HCT116 (cell line): ENCODE measurements around the gene ARNT2. TPM values are rescaled to one million over a fixed set of nuclear protein-coding genes. Genes with fewer than 3 reads are reported as not detected.

Experiments
- ATAC-seq: fragments of 200-7000 bp; cut with Tn5 transposase; 2 replicates; pipeline ENCODE4 v1.9.1; 2020; ENCODE audit warnings: mild to moderate bottlenecking, moderate library complexity
- BruUV-seq: library from RNA; stranded (reverse); fragments of 400-500 nt; replicated peaks from 2 replicates; lab custom pipeline; 2021; lab: Mats Ljungman, UMichigan
- CTCF ChIA-PET: fragments of 300-600 bp; sonication (Branson Sonifier 250); formaldehyde crosslinking; loops from one replicate; lab custom pipeline; 2021; ENCODE audit warnings: antibody characterized with exemption; lab: Charles Lee
- POLR2A ChIA-PET: fragments of 300-600, 350-600 bp; sonication (Branson Sonifier 250); formaldehyde crosslinking; loops from one replicate; lab custom pipeline; 2021; ENCODE audit warnings: antibody characterized with exemption; lab: Charles Lee
- RAD21 ChIA-PET, 2 experiments: fragments of 300-600 bp; sonication (Branson Sonifier 250); formaldehyde crosslinking; loops; one replicate each; lab custom pipeline; 2023; ENCODE audit warnings: low total read pairs in 2 of 2; ENCODE audit not compliant: uncharacterized antibody in 2 of 2, unreplicated experiment in 2 of 2, low non-redundant PET in 1 of 2; lab: Charles Lee
- DNase-seq: peaks from one replicate; pipeline ENCODE4 v3.0.0-alpha.2; 2010; ENCODE audit warnings: low read depth, low spot score
- H2AFZ ChIP-seq: fragments of 200-600 bp; shearing (Covaris generic), sonication (generic); 2 replicates; pipeline ENCODE4 v1.6.1; 2017; ENCODE audit warnings: low read depth, mixed run types, mixed read lengths, antibody characterized with exemption, low read length; ENCODE audit not compliant: poor library complexity, severe bottlenecking
- H3K27ac ChIP-seq: 2 replicates; pipeline ENCODE4 v1.5.1; 2012; ENCODE audit warnings: low read depth, low read length
- H3K27me3 ChIP-seq: fragments of 200-600 bp; sonication (generic); 2 replicates; pipeline ENCODE4 v1.6.1; 2016; ENCODE audit warnings: mixed run types, low read length, mixed read lengths; ENCODE audit not compliant: insufficient read depth
- H3K36me3 ChIP-seq, 2 experiments: fragments of 200-500 bp in 1 of 2; fragments of 200-600 bp in 1 of 2; sonication (Bioruptor generic) in 1 of 2; sonication (generic) in 1 of 2; 2 replicates each; pipeline versions ENCODE4 v1.5.1 to v1.6.1; 2014 to 2016; ENCODE audit warnings: low read length in 2 of 2, inconsistent platforms in 1 of 2, mixed read lengths in 1 of 2, mixed run types in 1 of 2; ENCODE audit not compliant: insufficient read depth in 2 of 2, control insufficient read depth in 1 of 2
- H3K4me1 ChIP-seq, 2 experiments: fragments of 200-600 bp in 1 of 2; sonication (generic) in 1 of 2; 2 replicates each; pipeline versions ENCODE4 v1.5.1 to v1.6.1; 2012 to 2017; ENCODE audit warnings: low read length in 2 of 2, inconsistent platforms in 1 of 2, mild to moderate bottlenecking in 1 of 2, mixed read lengths in 1 of 2, mixed run types in 1 of 2, moderate library complexity in 1 of 2; ENCODE audit not compliant: insufficient read depth in 2 of 2, control insufficient read depth in 1 of 2
- H3K4me2 ChIP-seq: fragments of 200-600 bp; sonication (generic); 2 replicates; pipeline ENCODE4 v1.6.1; 2017; ENCODE audit warnings: mixed run types, low read length, mixed read lengths
- H3K4me3 ChIP-seq, 2 experiments: fragments of 200-600 bp in 1 of 2; sonication (generic) in 1 of 2; replicated peaks in 1 of 2; 2 replicates each; pipeline ENCODE4 v1.5.1; 2011 to 2016; ENCODE audit warnings: low read length in 2 of 2, control low read depth in 1 of 2, low read depth in 1 of 2, mild to moderate bottlenecking in 1 of 2, mixed read lengths in 1 of 2, mixed run types in 1 of 2
- H3K79me2 ChIP-seq: fragments of 200-600 bp; sonication (generic); 2 replicates; pipeline ENCODE4 v1.6.1; 2017; ENCODE audit warnings: mild to moderate bottlenecking, mixed run types, low read length, moderate library complexity, mixed read lengths; ENCODE audit not compliant: insufficient read depth
- H3K9ac ChIP-seq: fragments of 200-600 bp; sonication (generic); 2 replicates; pipeline ENCODE4 v1.6.1; 2016; ENCODE audit warnings: low read length, mixed read lengths
- H3K9me2 ChIP-seq: fragments of 200-600 bp; sonication (generic), shearing (Covaris generic); 2 replicates; pipeline ENCODE4 v1.6.1; 2017; ENCODE audit warnings: mixed run types, mild to moderate bottlenecking, moderate library complexity; ENCODE audit not compliant: insufficient read depth
- H3K9me3 ChIP-seq, 2 experiments: fragments of 200-500 bp in 1 of 2; fragments of 200-600 bp in 1 of 2; sonication (Bioruptor generic) in 1 of 2; sonication (generic) in 1 of 2; 2 replicates each; pipeline ENCODE4 v1.6.1; 2014 to 2017; ENCODE audit warnings: low read length in 2 of 2, mixed read lengths in 2 of 2, inconsistent platforms in 1 of 2, low read depth in 1 of 2, mild to moderate bottlenecking in 1 of 2, mixed run types in 1 of 2, moderate library complexity in 1 of 2; ENCODE audit not compliant: control insufficient read depth in 1 of 2, insufficient read depth in 1 of 2
- H4K20me1 ChIP-seq: fragments of 200-600 bp; sonication (generic), shearing (Covaris generic); 2 replicates; pipeline ENCODE4 v1.6.1; 2017; ENCODE audit warnings: mixed run types, mild to moderate bottlenecking, moderate library complexity; ENCODE audit not compliant: insufficient read depth
- CBX3 ChIP-seq: IDR thresholded peaks from 2 replicates; pipeline ENCODE4 v1.6.1; 2012; ENCODE audit warnings: low read depth
- CEBPB ChIP-seq: IDR thresholded peaks from 2 replicates; pipeline ENCODE4 v1.6.1; 2012; ENCODE audit warnings: low read depth
- CTCF ChIP-seq, 3 experiments: fragments of 200-600 bp in 1 of 3; sonication (generic) in 1 of 3; IDR thresholded peaks in 2 of 3; conservative IDR thresholded peaks in 1 of 3; 2 replicates each; pipeline ENCODE4 v1.5.1; 2012 to 2017; ENCODE audit warnings: low read depth in 2 of 3, low read length in 2 of 3, antibody characterized with exemption in 1 of 3, borderline replicate concordance in 1 of 3, control low read depth in 1 of 3, mild to moderate bottlenecking in 1 of 3, mixed read lengths in 1 of 3, mixed run types in 1 of 3, moderate library complexity in 1 of 3; ENCODE audit not compliant: insufficient read depth in 1 of 3
- EGR1 ChIP-seq: IDR thresholded peaks from 2 replicates; pipeline ENCODE4 v1.6.1; 2012; ENCODE audit warnings: low read depth
- ELF1 ChIP-seq: IDR thresholded peaks from 2 replicates; pipeline ENCODE4 v1.6.1; 2012; ENCODE audit warnings: low read depth, borderline replicate concordance
- EZH2phosphoT487 ChIP-seq: fragments of 200-600 bp; IDR thresholded peaks from 2 replicates; pipeline ENCODE4 v1.6.1; 2018; ENCODE audit warnings: antibody characterized with exemption, borderline replicate concordance
- JUND ChIP-seq: IDR thresholded peaks from 2 replicates; pipeline ENCODE4 v1.6.1; 2012
- POLR2AphosphoS5 ChIP-seq: IDR thresholded peaks from 2 replicates; pipeline ENCODE4 v1.6.1; 2011; ENCODE audit warnings: mild to moderate bottlenecking, low read depth, low read length, moderate library complexity
- RAD21 ChIP-seq: IDR thresholded peaks from 2 replicates; pipeline ENCODE4 v1.6.1; 2012; ENCODE audit warnings: low read depth, mild to moderate bottlenecking
- SIN3A ChIP-seq: IDR thresholded peaks from 2 replicates; pipeline ENCODE4 v1.6.1; 2012; ENCODE audit warnings: low read depth
- SP1 ChIP-seq: IDR thresholded peaks from 2 replicates; pipeline ENCODE4 v1.6.1; 2012; ENCODE audit warnings: low read depth
- SRF ChIP-seq: IDR thresholded peaks from 2 replicates; pipeline ENCODE4 v1.6.1; 2012; ENCODE audit warnings: low read depth
- ZNF274 ChIP-seq: fragments of 200-500 bp; sonication (Bioruptor generic); IDR thresholded peaks from 2 replicates; pipeline ENCODE4 v1.6.1; 2014; ENCODE audit warnings: mild to moderate bottlenecking, low read depth, low read length, inconsistent platforms
- intact Hi-C: fragments of 100-400 bp; cut with micrococcal nuclease; formaldehyde crosslinking; loops from 2 replicates; pipeline ENCODE4 v1.10.0; 2022
- total RNA-seq: library from RNA; stranded (reverse); gene quantifications from one replicate; pipeline ENCODE4 v1.2.1, GENCODE V29; 2021; ENCODE audit not compliant: unreplicated experiment
- TF ChIP-seq, protein P1 (sequence below): IDR thresholded peaks from 2 replicates; pipeline ENCODE4 v1.6.1; 2012
- TF ChIP-seq, protein P2 (sequence below): IDR thresholded peaks from 2 replicates; pipeline ENCODE4 v1.6.1; 2012; ENCODE audit warnings: low read depth

The ARNT2 gene
- total RNA-seq, 1 experiment from 2014 or later = 3.0 TPM

- H3K9me2 ChIP-seq = no peaks in the 10 kb centered on the region
- ChIA-PET CTCF (no interaction called here), RAD21 (no interaction called here), POLR2A (no interaction called here)
- ATAC-seq (no peak), DNase-seq (no peak)
- H3K27me3 ChIP-seq = no peaks in the 10 kb centered on the region
- intact Hi-C loops = no loop called here
- no peaks in the 10 kb centered on the region for H3K36me3 ChIP-seq
- H3K9ac ChIP-seq = no peak overlapping the region
- H3K4me1 ChIP-seq = peaks cover 3 to 22% of the 10 kb centered on the region in 2 experiments; a peak in 3 of 4 replicates
- H3K9me3 ChIP-seq = no peaks in the 10 kb centered on the region
- no TSS peak for BruUV-seq
- H4K20me1 ChIP-seq = no peaks in the 10 kb centered on the region
- no peak overlapping the region for H2AFZ ChIP-seq
- H3K79me2 ChIP-seq = no peaks in the 10 kb centered on the region
- no peak overlapping the region for H3K4me2 ChIP-seq
- no peak overlapping the region for H3K4me3 ChIP-seq
- no peak overlapping the region for H3K27ac ChIP-seq
- TF ChIP-seq ELF1 (no peak), SRF (no peak), CBX3 (no peak), CEBPB (no peak), SP1 (no peak), EZH2phosphoT487 (no peak), CTCF (IDR thresholded peaks at IDR 0.05 in 2 of 3, conservative IDR thresholded peaks at IDR 0.05 in 1 of 3; ENCODE audit: borderline replicate concordance in 1 of 3, insufficient read depth in 1 of 3, low read depth in 2 of 3, low read length in 2 of 3) (no peak), SIN3A (no peak), ZNF274 (no peak), RAD21 (no peak), POLR2AphosphoS5 (no peak), JUND (no peak), EGR1 (no peak)
- TF ChIP-seq, protein P1, sequence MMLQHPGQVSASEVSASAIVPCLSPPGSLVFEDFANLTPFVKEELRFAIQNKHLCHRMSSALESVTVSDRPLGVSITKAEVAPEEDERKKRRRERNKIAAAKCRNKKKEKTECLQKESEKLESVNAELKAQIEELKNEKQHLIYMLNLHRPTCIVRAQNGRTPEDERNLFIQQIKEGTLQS = no peak
- TF ChIP-seq, protein P2, sequence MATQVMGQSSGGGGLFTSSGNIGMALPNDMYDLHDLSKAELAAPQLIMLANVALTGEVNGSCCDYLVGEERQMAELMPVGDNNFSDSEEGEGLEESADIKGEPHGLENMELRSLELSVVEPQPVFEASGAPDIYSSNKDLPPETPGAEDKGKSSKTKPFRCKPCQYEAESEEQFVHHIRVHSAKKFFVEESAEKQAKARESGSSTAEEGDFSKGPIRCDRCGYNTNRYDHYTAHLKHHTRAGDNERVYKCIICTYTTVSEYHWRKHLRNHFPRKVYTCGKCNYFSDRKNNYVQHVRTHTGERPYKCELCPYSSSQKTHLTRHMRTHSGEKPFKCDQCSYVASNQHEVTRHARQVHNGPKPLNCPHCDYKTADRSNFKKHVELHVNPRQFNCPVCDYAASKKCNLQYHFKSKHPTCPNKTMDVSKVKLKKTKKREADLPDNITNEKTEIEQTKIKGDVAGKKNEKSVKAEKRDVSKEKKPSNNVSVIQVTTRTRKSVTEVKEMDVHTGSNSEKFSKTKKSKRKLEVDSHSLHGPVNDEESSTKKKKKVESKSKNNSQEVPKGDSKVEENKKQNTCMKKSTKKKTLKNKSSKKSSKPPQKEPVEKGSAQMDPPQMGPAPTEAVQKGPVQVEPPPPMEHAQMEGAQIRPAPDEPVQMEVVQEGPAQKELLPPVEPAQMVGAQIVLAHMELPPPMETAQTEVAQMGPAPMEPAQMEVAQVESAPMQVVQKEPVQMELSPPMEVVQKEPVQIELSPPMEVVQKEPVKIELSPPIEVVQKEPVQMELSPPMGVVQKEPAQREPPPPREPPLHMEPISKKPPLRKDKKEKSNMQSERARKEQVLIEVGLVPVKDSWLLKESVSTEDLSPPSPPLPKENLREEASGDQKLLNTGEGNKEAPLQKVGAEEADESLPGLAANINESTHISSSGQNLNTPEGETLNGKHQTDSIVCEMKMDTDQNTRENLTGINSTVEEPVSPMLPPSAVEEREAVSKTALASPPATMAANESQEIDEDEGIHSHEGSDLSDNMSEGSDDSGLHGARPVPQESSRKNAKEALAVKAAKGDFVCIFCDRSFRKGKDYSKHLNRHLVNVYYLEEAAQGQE = no peak
Measured at GRCh38 chr15:80594091-80594889, 190.1 kb downstream of the ARNT2 start.
